Hematopoietic multipotent progenitor cell treated with erythropoietin and hydrocortisone succinate and interleukin-3 and kit ligand, for 17 days (in vitro differentiated cells): ENCODE data around the gene SLC7A10.
"Not testable (repeated sequence)": the region's sequence is repeated elsewhere in the genome, so short reads cannot be mapped to it uniquely, and the experiment has no call there.

Experiments
- DNase-seq: peaks from one replicate; pipeline ENCODE4 v3.0.0-alpha.2; 2015; ENCODE audit warnings: low spot score

SLC7A10 gene

DNA sequence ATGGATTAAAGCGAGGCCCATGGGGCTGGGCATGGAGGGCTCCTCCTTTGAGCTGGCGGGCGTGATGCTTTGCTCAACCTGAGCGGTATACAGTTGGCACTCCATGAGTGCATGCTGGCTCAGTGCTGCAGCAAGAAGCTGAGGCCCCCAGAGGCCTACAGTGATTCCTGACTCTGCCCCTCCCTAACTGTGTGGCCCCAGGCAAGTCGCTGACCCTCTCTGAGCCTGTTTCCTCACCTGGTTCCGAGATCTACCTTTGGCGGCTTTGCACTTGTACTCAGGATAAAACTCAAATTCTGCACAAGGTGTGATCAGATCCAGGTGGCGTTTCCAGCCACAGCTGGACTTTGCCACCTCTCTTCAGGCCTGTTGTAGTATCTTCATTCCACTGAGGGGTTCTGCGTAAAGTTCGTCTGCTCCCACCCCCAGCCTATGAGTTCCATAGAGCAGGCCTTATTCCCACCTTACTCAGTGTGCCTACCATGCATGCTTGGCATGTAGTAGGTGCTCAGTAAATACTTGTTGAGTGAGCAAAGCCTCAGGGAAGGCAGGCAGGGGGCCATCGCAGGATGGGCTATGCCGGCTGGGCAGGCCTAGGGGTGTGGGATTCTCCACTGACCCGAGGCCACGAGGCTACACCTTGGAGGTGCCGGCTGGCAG is 23.6 kb downstream of the SLC7A10 start:
- DNase-seq = no peak

DNA sequence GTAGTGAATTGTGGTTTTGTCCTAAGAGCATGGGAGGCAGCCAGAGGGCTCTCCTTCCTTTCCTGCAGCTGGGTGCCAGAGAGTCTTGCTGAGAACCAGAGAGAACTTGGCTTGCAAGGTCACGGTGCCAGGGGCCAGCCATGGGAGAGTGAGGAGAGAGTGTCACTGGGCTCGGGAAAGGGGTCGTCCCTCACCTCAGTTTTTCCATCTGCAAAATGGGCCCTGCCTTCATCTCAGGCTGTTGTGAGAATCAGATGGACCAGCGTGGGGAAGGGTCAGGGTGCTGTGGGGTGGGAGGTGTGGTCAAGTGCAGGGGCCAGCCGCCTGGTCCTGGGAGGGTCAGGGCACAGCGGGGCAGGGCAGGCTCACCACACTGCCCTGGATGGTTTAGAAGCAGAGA is 24.2 kb downstream of the SLC7A10 start:
- DNase-seq = no peak

DNA sequence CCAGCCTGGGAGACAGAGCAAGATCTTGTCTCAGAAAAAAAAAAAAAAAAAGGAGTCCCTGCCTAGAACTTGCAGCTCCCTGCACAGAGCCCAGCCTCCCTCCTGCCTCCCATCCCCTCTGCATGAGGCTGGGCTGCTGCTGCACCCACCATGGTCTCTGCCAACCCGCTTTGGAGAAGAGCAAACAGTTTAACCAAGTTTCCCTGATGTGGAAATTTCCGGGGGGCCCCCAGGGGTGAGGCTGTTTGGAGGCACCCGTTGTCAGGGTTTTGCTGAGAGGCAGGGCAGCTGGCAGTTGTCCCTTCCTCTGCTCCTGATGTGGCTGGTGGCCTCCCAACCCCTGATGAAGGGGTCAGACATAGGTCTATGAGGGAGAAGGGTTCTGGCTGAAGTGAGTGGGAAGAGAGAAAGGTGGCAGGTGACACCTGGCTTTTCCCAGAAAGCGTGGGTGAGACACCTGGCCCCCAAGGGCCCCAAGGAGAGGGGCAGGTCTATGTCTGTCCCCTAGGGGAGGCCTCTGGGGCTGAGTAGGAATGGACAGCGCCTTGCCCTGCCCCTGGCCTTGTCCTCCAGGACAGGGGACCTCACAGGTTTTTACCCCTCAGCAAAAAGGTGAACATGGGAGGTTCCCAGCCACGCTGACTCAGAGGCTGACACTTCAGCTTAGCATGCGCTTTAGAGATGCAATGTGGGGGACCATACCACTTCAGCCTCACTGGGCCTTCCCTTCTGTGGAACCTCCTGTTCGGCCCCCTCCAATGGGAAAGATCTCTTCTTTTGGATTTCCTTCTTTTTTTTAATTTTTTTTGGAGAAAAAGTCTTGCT is 26.0 kb downstream of the SLC7A10 start:
- no peak for DNase-seq

DNA sequence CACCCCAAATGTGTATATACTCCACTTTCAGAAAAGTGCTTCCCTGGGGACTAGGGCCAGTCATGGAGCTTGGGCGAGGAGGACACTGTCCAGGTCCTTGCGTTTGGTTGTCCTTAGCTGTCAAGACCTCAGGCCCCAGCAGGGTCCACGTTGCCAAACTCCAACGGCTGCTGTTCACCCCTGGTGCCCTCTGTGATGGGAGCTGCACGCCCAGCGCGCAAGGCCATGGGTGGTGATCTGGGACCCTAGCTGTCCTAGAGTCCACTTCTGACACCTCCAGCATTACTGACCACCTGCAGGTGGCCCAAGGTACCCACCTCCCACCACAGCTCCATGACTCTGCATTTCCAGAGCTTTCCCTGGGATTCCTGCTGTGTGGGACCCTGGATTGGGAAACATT is 27.5 kb downstream of the SLC7A10 start:
- DNase-seq = no peak

DNA sequence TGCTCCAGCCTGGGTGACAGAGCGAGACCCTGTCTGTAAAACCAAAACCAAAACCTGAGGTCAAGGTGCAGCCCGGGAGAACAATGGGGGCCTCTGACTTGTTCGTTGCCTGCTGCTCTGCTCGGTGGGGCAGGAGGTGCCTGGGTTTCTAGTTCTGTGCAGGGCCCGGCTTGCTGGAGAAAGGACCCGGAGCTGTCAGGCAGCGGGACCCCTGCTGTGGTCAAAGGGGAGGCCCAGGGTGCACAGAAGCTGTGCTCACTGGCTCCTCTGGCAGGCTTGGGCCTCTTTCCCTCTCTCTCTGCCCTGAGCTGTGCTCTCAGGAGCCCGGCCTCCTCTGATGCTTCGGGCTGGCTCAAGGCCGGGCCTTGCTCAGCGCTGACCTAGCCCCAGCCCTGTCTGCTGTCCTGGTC is 28.1 kb downstream of the SLC7A10 start:
- DNase-seq = no peak

DNA sequence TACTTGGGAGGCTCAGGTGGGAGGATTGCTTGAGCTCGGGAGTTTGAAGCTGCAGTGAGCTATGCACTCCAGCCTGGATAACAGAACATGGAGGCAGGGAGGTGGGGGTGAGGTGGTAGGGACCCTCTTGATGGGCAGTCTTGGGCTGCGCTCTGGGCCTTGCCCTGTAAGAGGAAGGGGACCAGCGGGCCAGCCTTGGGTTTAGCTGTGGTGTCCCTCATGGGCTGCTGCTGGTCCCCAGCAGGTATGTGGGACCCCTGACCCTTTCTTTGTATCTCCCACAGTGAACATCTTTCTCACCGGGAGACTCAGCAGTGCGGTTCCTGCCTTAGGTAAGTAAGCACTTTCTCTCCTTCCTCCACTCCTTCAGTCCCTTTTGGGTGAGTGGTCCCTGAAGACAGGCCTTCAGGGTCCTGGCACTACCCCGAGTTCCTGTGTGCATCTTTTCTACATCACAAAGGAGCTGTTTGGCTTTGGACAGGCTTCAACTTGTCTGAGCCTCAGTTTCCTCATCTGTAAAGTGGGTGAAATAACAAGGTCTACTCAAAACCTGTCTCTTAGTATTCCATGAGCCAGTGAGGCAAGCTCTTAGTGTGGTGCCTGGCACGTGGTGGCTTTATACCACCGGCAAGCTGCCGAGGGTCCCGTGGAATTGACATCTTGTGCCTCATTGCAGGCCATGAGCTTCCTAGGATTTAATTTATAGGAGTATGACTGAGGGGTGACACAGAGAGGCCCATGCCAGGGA is 29.0 kb downstream of the SLC7A10 start:
- DNase-seq = no peak

DNA sequence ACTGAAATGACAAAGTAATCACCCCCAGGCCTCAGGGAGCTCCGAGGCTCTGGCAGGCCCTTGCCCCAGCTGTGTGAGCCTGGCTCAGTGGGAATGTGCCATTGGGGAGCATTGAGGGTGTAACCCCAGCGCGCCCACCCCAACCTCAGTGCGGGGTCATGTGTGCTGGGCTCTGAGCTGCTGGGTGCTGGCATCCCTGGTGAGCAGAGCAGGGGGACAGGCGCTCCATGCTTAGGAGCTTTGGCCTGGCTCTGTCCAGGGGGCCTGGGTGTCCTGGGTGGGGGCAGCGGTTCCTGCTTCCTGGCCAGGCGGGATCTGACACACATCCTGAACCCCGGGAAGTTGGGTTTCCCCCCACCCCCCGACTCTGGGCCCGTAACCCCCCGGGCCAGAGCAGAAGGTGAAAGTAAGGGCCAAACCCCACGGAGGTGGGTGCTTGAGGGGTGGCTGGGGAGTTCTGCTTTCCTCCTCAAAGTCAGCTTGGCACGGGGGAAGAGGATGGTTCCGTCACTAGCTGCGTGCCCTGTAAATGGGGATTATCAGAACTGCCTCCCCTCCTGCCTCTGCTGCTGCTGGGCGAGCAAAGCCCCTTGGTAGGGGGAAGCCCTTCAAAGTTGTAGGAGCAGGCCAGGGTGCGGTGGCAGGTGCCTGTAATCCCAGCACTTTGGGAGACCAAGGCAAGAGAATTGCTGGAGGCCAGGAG is 29.9 kb downstream of the SLC7A10 start:
- no peak for DNase-seq

DNA sequence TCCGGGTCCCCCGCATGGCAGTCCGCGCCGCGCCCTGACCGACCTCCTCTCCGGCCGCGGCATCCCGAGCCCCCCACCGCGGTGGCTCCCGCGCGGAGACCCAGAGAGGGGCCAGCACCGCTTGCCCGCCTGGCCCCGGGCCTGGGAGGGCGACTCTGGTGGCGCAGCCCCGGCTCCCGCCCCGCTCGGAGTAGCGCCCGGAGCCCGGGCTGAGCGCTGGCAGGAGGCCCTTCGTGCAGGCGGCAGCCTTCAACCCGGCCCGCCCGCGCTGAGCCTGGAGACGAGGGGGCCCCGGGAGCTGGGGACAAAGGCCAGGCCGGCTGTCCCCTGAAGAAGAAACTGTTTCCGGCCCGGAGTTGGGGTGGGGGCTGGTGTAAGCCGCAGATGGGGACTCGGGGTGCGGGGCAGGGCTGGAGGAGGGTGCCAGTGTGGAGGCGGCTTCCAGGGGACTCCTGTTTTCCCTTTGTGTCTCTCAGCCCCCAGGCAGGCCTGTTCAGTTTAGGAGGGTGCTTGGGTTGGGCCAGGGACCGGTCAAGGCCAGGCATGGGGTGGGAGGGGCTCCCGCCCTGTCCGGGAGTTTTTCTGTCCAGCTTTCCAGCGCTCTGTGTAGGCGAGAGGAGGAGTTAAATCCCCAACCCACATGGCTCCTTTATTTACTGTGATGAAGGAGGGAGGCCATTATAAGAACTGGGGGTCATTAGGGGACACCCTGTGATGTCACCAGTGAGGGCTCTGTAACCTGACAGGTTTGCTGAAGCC is 30.6 kb downstream of the SLC7A10 start:
- no peak for DNase-seq

DNA sequence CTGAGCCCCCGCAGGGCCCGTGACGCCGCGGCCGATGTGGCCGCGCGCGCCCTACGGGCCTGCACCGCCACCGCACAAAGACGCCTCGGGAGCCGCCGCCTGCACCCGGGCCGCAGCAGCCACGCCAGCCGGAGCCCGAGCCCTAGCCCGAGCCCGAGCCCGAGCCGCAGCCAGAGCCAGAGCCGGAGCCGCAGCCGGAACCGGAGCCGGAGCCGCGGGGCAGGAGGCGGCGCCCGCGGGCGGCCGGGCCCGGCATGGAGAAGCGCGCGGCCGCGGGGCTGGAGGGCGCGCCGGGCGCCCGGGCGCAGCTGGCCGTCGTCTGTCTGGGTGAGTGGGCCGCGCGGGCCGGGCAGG is 31.1 kb downstream of the SLC7A10 start:
- no peak for DNase-seq

DNA sequence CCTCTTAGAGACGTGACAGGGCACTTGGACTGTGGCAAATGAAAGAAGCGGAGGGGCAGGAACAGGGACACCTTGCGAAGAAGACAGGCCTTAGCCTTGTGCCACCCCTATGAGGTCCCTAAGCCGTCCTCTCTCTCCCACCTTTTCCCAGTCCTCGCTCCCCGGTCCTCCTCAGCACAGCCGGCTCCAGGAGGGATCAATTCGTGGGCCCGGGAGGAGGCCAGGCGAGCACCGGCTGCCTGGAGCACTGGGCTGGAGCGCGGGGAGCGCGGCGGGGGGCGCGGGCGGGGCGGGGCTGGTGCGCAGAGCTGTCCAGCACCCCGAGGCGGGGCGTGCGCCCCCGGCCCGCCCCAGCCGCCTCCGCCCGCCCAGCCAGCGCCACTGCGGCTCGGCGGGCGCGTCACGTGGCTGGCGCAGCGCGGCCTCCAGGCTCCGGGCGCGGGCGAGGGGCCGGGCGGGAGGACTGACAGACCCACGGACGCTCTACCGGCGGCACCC is 31.7 kb downstream of the SLC7A10 start, which contains the start of gene LRP3:
TSS of gene LRP3 (plus strand) at position 466 of the 498 bp plus-strand sequence. CDS start 456 bp downstream, outside the sequence.
- no peak for DNase-seq

DNA sequence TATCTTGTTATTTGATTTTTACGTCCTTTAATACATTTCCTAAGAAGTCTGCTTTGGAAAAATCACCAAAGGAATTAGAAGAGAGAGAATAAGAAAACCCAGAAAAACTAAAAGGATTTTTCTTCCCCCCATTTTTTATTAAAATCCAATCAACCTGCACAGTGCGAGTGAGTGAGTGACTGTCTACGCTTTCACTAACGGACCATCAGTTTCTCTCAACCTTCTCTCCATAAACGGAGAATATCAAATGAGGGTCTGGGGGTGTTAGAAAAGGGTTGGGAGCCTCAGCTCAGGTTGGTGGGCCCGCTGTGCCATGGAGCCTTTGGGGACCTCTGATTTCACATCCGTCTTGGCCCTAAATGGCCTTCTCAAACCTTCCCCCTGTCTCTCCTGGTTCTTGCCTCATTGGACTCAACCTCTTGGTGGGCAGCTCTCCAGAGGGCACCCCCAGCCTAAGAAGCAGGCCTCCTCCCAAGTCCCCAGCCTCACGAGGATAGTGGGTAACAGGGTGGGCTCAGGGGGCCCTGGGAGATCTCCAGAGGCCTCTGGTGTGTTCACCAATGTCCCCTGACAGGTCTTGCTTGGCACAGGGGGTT is 32.3 kb downstream of the SLC7A10 start:
- DNase-seq = no peak

DNA sequence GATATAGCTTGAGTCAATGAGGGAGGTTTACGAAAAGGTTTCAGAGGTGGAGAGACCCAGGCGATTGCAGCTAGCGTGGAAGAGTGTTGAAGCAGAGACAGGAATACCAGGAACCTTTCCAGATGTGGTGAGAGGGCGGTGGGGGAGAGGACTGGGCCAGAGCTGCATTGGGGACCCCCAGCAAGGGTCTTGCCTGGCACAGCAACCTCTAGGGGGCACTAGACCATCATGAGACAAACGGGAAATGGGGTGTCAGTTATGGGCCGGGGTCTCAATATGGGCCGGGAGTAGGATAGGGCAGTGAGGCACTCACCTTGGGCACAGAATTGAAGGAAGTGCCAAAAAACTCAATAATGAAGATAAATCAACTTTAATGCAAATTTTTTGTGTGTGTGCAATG is 33.6 kb downstream of the SLC7A10 start:
- DNase-seq = no peak

DNA sequence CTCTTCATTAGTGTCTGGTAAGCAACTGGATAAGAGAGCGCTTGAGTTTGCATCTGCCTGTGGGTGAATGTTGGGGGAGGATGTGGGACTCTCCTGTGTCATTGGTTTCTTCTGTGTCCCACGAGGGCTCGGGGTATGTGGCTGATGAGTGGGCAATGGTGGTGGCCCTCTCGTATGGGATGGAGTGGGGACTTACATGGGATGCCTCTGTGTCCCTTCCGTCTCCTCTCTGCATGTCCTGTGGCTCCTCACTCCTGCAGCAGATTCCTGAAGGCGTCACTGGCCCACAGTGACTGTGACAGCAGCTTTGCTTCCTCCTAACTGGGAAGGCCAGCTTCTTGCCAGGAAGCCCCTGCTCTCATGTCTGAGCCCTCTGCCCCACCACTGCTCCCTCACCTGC is 34.1 kb downstream of the SLC7A10 start:
- DNase-seq = no peak

DNA sequence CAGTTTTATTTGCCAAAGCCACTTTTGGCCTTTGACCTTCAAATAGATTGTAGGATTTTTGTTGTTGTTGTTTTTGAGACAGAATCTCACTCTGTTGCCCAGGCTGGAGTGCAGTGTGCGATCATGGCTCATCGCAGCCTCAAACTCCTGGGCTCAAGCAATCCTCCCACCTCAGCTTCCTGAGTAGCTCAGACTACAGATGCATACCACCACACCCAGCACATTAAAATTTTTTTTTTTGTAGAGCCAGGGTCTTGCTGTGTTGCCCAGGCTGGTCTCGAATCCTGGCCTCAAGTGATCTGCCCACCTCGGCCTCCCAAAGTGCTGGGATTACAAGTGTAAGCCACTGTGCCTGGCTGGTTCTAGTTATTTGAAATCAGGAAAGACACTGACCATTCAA is 34.6 kb downstream of the SLC7A10 start:
- DNase-seq = not testable (repeated sequence)

DNA sequence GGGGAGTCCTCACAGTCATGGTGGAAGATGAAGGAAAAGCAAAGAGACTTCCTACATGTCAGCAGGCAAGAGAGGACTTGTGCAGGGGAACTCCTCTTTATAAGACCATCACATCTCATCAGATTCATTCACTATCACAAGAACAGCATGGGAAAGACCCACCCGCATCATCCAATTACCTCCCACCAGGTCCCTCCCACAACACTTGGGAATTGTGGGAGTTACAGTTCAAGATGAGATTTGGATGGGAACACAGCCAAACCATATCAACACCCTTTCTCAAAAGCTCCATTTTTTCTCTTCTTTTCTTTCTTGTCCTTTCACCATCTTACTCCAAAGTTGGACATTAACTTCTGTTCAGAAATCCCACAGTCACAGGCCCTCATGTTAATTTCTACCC is 36.2 kb downstream of the SLC7A10 start:
- DNase-seq = no peak

DNA sequence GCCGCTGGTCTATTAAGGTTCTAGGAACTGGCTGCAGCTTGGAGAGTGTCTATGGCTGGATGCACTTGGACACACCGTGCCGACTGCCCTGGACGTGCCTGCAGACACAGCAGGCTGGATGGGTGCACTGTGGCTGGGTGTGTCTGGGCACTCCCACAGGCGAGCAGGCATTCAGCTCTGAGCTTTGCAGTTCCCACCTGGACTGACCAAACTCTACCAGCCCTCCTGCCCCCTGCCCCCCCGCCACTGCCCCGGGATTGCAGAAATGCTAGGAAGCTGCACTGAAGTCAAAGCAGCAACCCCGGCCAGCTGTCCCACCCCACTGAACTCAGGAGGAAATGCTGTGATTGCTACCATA is 38.5 kb downstream of the SLC7A10 start:
- DNase-seq = no peak

DNA sequence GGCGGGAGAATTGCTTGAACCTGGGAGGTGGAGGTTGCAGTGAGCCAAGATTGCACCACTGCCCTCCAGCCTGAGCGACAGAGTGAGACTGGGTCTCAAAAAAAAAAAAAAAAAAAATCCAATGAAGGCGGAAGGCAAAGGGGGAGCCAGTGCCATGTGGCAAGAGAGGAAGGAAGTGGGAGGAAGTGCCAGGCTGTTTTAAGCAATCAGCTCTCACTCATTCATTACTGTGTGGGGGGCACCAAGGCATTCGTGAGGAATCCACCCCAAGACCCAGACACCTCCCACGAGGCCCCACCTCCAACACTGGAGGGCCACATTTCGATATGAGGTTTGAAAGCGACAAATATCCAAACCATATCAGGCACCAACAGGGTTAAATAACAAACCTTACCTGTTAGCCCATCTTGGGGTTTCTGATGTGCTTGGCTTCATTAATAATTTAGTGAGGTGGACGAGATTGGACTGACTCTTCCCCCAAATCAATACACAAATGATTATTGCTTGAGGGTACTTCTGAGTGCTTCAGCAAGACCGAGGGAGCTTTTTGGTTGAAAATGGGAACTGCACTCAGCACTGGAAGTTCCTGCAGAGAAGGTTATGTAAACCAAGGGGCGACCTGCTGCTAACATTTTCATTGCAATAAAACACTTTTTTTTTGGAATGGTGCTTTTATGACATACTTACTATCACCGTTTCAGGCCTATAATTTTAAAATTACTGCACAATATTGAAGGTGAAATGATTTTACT is 39.0 kb downstream of the SLC7A10 start:
- no peak for DNase-seq

DNA sequence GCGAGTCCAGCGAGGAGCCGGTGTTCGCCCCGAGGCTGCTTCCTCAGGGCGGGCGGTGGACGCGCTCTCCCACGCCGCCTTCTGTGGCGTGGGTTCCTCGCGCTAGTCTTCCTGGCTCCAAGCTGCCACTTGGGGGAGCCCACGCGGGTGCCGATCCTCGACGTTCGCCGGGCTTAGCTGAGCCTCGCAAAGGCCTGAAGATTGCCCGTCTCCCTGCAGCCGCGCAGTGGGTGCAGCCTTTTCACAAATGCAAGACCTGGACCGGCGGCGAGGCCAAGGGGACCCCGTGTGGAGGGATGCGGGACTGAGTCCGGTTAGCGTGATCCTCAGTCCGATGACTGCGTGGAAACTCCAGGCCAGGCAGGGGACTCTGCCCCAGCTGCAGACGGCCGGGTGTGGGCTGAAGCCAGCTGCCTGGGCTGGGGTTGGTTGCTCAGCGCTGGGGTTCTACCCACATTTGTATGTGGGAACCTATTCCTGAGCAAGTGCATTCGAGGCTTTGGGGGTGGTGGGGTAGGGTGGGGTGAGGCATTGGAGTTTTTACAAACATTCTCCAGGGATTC is 48.2 kb downstream of the SLC7A10 start:
- no peak for DNase-seq

DNA sequence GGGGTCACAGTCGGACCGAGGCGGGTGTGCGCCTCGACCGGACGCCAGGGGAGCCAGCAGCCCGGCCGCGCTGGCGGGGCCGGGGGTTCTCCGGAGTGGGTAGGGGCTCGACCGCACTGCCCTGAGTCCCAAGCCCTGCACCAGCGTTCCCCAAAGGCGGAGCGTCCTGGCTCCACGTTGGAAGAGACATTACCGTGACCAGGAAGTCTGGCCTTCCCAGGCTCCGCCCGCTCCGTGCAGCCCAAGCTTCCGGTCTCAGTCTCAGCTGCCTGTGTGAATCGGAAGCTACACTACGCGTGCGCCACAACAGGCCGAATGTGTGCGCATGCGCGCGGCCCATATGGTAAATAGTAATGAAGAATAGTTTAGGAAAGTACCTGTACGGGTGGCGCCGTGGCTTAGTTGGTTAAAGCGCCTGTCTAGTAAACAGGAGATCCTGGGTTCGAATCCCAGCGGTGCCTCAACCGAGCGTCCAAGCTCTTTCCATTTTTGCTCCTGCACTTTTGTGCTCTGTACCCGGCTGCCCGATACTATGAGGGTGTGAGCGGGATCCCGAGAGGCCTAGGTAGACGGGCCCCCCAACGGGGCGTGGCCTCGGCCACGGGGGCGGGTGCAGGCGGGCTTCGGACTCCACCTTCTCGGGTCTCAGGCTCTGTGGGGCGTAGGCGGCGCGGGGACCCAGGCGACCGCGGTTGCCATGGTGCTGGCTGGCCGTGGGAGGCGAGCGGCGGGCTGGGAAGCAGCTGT is 48.8 kb downstream of the SLC7A10 start:
- DNase-seq = peak; percentile 99
